GM12878 (cell line): Measurements from ENCODE around the gene CAV2. TPM values are rescaled to one million over a fixed set of nuclear protein-coding genes. Genes with fewer than 3 reads are reported as not detected.

Source experiments
- ATAC-seq: fragments of 200-7000 bp; cut with Tn5 transposase; 3 replicates; pipeline ENCODE4 v1.9.1; 2020; ENCODE audit warnings: mild to moderate bottlenecking, moderate library complexity
- BruUV-seq: library from RNA; stranded (reverse); fragments of 400-500 nt; replicated peaks from 2 replicates; lab custom pipeline; 2021; lab: Mats Ljungman, UMichigan
- CTCF ChIA-PET: fragments of 300-600 bp; sonication (Branson Sonifier 250); formaldehyde crosslinking; extraction: SDS; loops from one replicate; lab custom pipeline; 2021; ENCODE audit warnings: inconsistent platforms; lab: Yijun Ruan, JAX
- POLR2A ChIA-PET: fragments of 350-600 bp; formaldehyde crosslinking; extraction: SDS; loops from one replicate; lab custom pipeline; 2021; ENCODE audit warnings: inconsistent platforms; lab: Charles Lee
- RAD21 ChIA-PET: fragments of 300-600 bp; sonication (Branson Sonifier 250); formaldehyde crosslinking; loops from one replicate; lab custom pipeline; 2023; ENCODE audit warnings: antibody characterized with exemption; ENCODE audit not compliant: unreplicated experiment; lab: Charles Lee
- SMC1A ChIA-PET: fragments of 300-600 bp; sonication (Branson Sonifier 250); formaldehyde crosslinking; loops from one replicate; lab custom pipeline; 2023; ENCODE audit not compliant: unreplicated experiment, uncharacterized antibody; lab: Charles Lee
- DNase-seq: peaks from one replicate; pipeline ENCODE4 v3.0.0-alpha.2; 2011; ENCODE audit warnings: low read depth, low spot score
- FAIRE-seq: peaks from 3 replicates; lab custom pipeline; 2011; peaks lifted over from hg19 to GRCh38; lab: Jason Lieb, UNC
- H2AFZ ChIP-seq: 2 replicates; pipeline ENCODE4 v1.6.0; 2011; ENCODE audit warnings: low read depth, low read length, control low read depth; ENCODE audit not compliant: control insufficient read depth
- H3K27ac ChIP-seq: 2 replicates; pipeline ENCODE4 v1.5.1; 2011; ENCODE audit warnings: control low read depth; ENCODE audit not compliant: control insufficient read depth, insufficient read depth
- H3K27me3 ChIP-seq, 2 experiments: replicated peaks in 1 of 2; 2 replicates each; pipeline versions ENCODE4 v1.6.0 to v1.6.1; 2011; ENCODE audit warnings: low read length in 1 of 2; ENCODE audit not compliant: control insufficient read depth in 2 of 2, insufficient read depth in 2 of 2
- H3K36me3 ChIP-seq, 2 experiments: 2 replicates each; pipeline ENCODE4 v1.5.1; 2011; ENCODE audit warnings: low read length in 1 of 2; ENCODE audit not compliant: control insufficient read depth in 2 of 2, insufficient read depth in 2 of 2
- H3K4me1 ChIP-seq: 2 replicates; pipeline ENCODE4 v1.6.1; 2011; ENCODE audit warnings: mild to moderate bottlenecking, low read length, moderate library complexity, mixed read lengths; ENCODE audit not compliant: control insufficient read depth, insufficient read depth
- H3K4me2 ChIP-seq: 2 replicates; pipeline ENCODE4 v1.6.0; 2011; ENCODE audit warnings: control low read depth; ENCODE audit not compliant: control insufficient read depth, insufficient read depth
- H3K4me3 ChIP-seq: fragments of 200-600 bp; sonication (generic); 2 replicates; pipeline ENCODE4 v1.5.1; 2016
- H3K79me2 ChIP-seq: 2 replicates; pipeline ENCODE4 v1.6.0; 2011; ENCODE audit warnings: low read length; ENCODE audit not compliant: control insufficient read depth, insufficient read depth
- H3K9ac ChIP-seq: 2 replicates; pipeline ENCODE4 v1.8.0; 2011; ENCODE audit warnings: low read length, control low read depth, mixed read lengths; ENCODE audit not compliant: control insufficient read depth, insufficient read depth
- H3K9me3 ChIP-seq: replicated peaks from 3 replicates; pipeline ENCODE4 v1.5.1; 2011; ENCODE audit warnings: mild to moderate bottlenecking, low read length; ENCODE audit not compliant: control insufficient read depth, insufficient read depth
- H4K20me1 ChIP-seq: 2 replicates; pipeline ENCODE4 v1.6.0; 2011; ENCODE audit not compliant: control insufficient read depth, insufficient read depth
- EZH2 ChIP-seq: IDR thresholded peaks from 2 replicates; pipeline ENCODE4 v1.6.1; 2012; ENCODE audit warnings: low read depth, mild to moderate bottlenecking, control low read depth, inconsistent platforms, low read length, borderline replicate concordance; ENCODE audit not compliant: control insufficient read depth
- MEF2A ChIP-seq: IDR thresholded peaks from 2 replicates; pipeline ENCODE4 v1.6.1; 2011; ENCODE audit warnings: low read depth, mild to moderate bottlenecking, low read length, moderate library complexity; ENCODE audit not compliant: insufficient read depth
- MEF2B ChIP-seq: fragments of 450-650 bp; IDR thresholded peaks from 2 replicates; pipeline ENCODE4 v1.6.1; 2018; ENCODE audit warnings: mild to moderate bottlenecking, moderate library complexity; ENCODE audit not compliant: partially characterized antibody, poor library complexity, severe bottlenecking
- MYC ChIP-seq: IDR thresholded peaks from 2 replicates; pipeline ENCODE4 v1.6.1; 2011; ENCODE audit warnings: mild to moderate bottlenecking, low read length, moderate library complexity, inconsistent platforms; ENCODE audit not compliant: insufficient read depth, insufficient replicate concordance, insufficient read length, severe bottlenecking
- NBN ChIP-seq: fragments of 450-650 bp; IDR thresholded peaks from 2 replicates; pipeline ENCODE4 v1.6.1; 2016
- RELA ChIP-seq: fragments of 450-650 bp; IDR thresholded peaks from 2 replicates; pipeline ENCODE4 v1.8.0; 2014; ENCODE audit warnings: borderline replicate concordance; ENCODE audit not compliant: partially characterized antibody
- YY1 ChIP-seq: IDR thresholded peaks from 2 replicates; pipeline ENCODE4 v1.6.1; 2011; ENCODE audit warnings: low read depth, mild to moderate bottlenecking, low read length
- ZNF274 ChIP-seq: IDR thresholded peaks from one replicate; pipeline ENCODE4 v1.8.0; 2011; ENCODE audit not compliant: insufficient read length, insufficient read depth
- WGBS: methylation state at CpG from one replicate; pipeline ENCODE4 v1.1.6; 2016; ENCODE audit warnings: low lambda C conversion rate; ENCODE audit not compliant: insufficient replicate concordance, insufficient coverage; ENCODE audit errors: missing lambda C conversion rate; 5-methylcytosine and 5-hydroxymethylcytosine counted together
- in situ Hi-C: fragments of 300-500 bp; cut with MboI; formaldehyde crosslinking; loops from 9 replicates; pipeline ENCODE4 v1.14.3; 2018; ENCODE audit warnings: mixed read lengths
- intact Hi-C: fragments of 100-400 bp; cut with micrococcal nuclease; formaldehyde crosslinking; loops from one replicate; pipeline ENCODE4 v1.14.2; 2022; ENCODE audit not compliant: unreplicated experiment
- polyA plus RNA-seq, 11 experiments: library from polyadenylated mRNA; depleted of rRNA in 4 of 11; unstranded in 6 of 11; stranded (reverse) in 5 of 11; fragments of >200 nt; fragmentation: Nextera tagmentation in 4 of 11; fragmentation: Illumina TruSeq in 1 of 11; extraction: Ambion mirVana in 4 of 11; extraction: Trizol in 1 of 11; gene quantifications; 1 replicate in 1 of 11; 2 replicates in 10 of 11; pipeline versions ENCODE4 v1.2.1 to v1.2.3, GENCODE V29; 2011 to 2016; ENCODE audit warnings: inconsistent platforms in 2 of 11, missing spikeins in 2 of 11, low read depth in 1 of 11
- total RNA-seq, 4 experiments: library from RNA; depleted of rRNA in 3 of 4; stranded (reverse); fragments of >200 nt in 3 of 4; fragmentation: Illumina TruSeq in 1 of 4; extraction: Trizol in 1 of 4; gene quantifications; 2 replicates each; pipeline versions ENCODE4 v1.2.1 to v1.2.3, GENCODE V29; 2013 to 2021
- TF ChIP-seq, protein P1 (sequence below): fragments of 450-650 bp; IDR thresholded peaks from 2 replicates; pipeline ENCODE4 v1.6.1; 2017; ENCODE audit warnings: mild to moderate bottlenecking
- TF ChIP-seq, protein P2 (sequence below): fragments of 450-650 bp; IDR thresholded peaks from 2 replicates; pipeline ENCODE4 v1.6.1; 2017; ENCODE audit warnings: antibody characterized with exemption, mild to moderate bottlenecking, moderate library complexity

The CAV2 gene
- total and polyA plus RNA-seq, 10 of the 15 experiments (the other 5 are each of a cell fraction or from before 2014, with no cell fraction given): 0.77 to 11.4 (median 2.5) TPM

DNA sequence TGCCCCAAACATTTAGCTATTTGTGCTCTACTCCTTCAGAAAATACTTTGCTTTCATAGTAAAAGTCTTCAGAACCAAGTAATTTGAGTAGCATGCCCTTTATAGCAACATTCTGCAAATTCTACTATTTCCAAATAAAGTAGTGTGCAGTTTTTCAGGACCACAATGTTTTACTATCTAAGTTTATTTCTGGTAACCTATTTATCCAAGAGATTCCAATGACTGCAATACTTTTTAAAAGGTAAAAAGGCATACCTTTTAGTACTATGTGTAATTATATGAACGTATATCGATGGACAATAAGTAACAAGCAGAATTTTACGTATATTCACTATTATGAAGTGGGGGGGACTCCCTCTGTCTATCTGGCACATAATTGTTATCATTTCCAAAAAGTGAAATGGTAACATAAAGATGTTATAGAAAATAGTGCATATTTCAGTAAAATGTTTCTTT, 6.9 kb upstream of the CAV2 start:
- CTCF ChIA-PET: no interaction called here
- no peak overlapping the region for H3K27ac ChIP-seq
- H3K27me3 ChIP-seq: no peaks in the 10 kb centered on the region
- POLR2A ChIA-PET: no interaction called here
- WGBS: 76% methylated on average over 3 of the region's 3 CpGs
- no peaks in the 10 kb centered on the region for H3K4me1 ChIP-seq
- ATAC-seq (no peak), FAIRE-seq (no peak), DNase-seq (no peak)
- TF ChIP-seq MEF2A (no peak), ZNF274 (no peak), EZH2 (no peak), NBN (no peak), MEF2B (no peak), RELA (no peak), YY1 (no peak), MYC (no peak)
- TF ChIP-seq, protein P1, sequence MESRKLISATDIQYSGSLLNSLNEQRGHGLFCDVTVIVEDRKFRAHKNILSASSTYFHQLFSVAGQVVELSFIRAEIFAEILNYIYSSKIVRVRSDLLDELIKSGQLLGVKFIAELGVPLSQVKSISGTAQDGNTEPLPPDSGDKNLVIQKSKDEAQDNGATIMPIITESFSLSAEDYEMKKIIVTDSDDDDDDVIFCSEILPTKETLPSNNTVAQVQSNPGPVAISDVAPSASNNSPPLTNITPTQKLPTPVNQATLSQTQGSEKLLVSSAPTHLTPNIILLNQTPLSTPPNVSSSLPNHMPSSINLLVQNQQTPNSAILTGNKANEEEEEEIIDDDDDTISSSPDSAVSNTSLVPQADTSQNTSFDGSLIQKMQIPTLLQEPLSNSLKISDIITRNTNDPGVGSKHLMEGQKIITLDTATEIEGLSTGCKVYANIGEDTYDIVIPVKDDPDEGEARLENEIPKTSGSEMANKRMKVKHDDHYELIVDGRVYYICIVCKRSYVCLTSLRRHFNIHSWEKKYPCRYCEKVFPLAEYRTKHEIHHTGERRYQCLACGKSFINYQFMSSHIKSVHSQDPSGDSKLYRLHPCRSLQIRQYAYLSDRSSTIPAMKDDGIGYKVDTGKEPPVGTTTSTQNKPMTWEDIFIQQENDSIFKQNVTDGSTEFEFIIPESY: no peak
- TF ChIP-seq, protein P2, sequence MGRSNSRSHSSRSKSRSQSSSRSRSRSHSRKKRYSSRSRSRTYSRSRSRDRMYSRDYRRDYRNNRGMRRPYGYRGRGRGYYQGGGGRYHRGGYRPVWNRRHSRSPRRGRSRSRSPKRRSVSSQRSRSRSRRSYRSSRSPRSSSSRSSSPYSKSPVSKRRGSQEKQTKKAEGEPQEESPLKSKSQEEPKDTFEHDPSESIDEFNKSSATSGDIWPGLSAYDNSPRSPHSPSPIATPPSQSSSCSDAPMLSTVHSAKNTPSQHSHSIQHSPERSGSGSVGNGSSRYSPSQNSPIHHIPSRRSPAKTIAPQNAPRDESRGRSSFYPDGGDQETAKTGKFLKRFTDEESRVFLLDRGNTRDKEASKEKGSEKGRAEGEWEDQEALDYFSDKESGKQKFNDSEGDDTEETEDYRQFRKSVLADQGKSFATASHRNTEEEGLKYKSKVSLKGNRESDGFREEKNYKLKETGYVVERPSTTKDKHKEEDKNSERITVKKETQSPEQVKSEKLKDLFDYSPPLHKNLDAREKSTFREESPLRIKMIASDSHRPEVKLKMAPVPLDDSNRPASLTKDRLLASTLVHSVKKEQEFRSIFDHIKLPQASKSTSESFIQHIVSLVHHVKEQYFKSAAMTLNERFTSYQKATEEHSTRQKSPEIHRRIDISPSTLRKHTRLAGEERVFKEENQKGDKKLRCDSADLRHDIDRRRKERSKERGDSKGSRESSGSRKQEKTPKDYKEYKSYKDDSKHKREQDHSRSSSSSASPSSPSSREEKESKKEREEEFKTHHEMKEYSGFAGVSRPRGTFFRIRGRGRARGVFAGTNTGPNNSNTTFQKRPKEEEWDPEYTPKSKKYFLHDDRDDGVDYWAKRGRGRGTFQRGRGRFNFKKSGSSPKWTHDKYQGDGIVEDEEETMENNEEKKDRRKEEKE: no peak
- RAD21 ChIA-PET: no interaction called here
- no peaks in the 10 kb centered on the region for H3K36me3 ChIP-seq
- in situ Hi-C loops: no loop called here
- no peak overlapping the region for H3K4me2 ChIP-seq
- H3K9me3 ChIP-seq: no peaks in the 10 kb centered on the region
- H2AFZ ChIP-seq: no peak overlapping the region
- intact Hi-C loops: no loop called here
- H4K20me1 ChIP-seq: no peaks in the 10 kb centered on the region
- no peak overlapping the region for H3K9ac ChIP-seq
- H3K4me3 ChIP-seq: no peak overlapping the region
- SMC1A ChIA-PET: no interaction called here
- BruUV-seq: no TSS peak
- H3K79me2 ChIP-seq: no peaks in the 10 kb centered on the region
